Kidney tubule cell (primary cell): ENCODE measurements around the gene SV2B.
"Not testable (repeated sequence)": the region's sequence is repeated elsewhere in the genome, so short reads cannot be mapped to it uniquely, and the experiment has no call there.

Experiments
- DNase-seq: peaks from one replicate; pipeline ENCODE4 v3.0.0-alpha.2; 2018; ENCODE audit warnings: low spot score

Gene SV2B

GRCh38 chr15:91318516-91318915 is 218.5 kb downstream of the SV2B start:
- DNase-seq = no peak

GRCh38 chr15:91318931-91319330 is 218.9 kb downstream of the SV2B start:
- no peak for DNase-seq

- DNase-seq = no peak
These were observed 219.5 kb downstream of the SV2B start for GRCh38 chr15:91319371-91320059.

GRCh38 chr15:91320101-91320500 is 220.0 kb downstream of the SV2B start:
- no peak for DNase-seq

- DNase-seq = no peak
These were observed 229.9 kb downstream of the SV2B start for GRCh38 chr15:91329914-91330313.

GRCh38 chr15:91331581-91331980 is 231.5 kb downstream of the SV2B start:
- no peak for DNase-seq

- DNase-seq = no peak
These were observed 235.6 kb downstream of the SV2B start for GRCh38 chr15:91335702-91336101.

GRCh38 chr15:91336687-91337086 is 236.6 kb downstream of the SV2B start:
- no peak for DNase-seq

- DNase-seq = peak; percentile 28
These were observed 238.7 kb downstream of the SV2B start for GRCh38 chr15:91338766-91339165.

- no peak for DNase-seq
These were observed 242.0 kb downstream of the SV2B start for GRCh38 chr15:91342097-91342496.

GRCh38 chr15:91344912-91345311 is 244.9 kb downstream of the SV2B start:
- DNase-seq = not testable (repeated sequence)

- no peak for DNase-seq
These were observed 245.7 kb downstream of the SV2B start for GRCh38 chr15:91345736-91346135.

GRCh38 chr15:91346259-91346658 is 246.2 kb downstream of the SV2B start:
- DNase-seq = no peak

- DNase-seq = peak; percentile 85
These were observed 248.9 kb downstream of the SV2B start for GRCh38 chr15:91348752-91349500.
